Head of caudate nucleus (tissue), 42 donors: ENCODE results near the gene MEGF10.
A peak's percentile ranks its signal among the peaks of the same experiment; 100 is the strongest.
"Not testable (repeated sequence)": the region's sequence is repeated elsewhere in the genome, so short reads cannot be mapped to it uniquely, and the experiment has no call there.

Experiments used
- DNase-seq, 42 donors: peaks; one replicate each; pipeline versions ENCODE4 v3.0.0 to v3.0.0-alpha.2; 2020 to 2021; ENCODE audit warnings: mixed read lengths in 7 of 42
- intact Hi-C: fragments of 100-400 bp; cut with DNase I; formaldehyde crosslinking; loops from one replicate; pipeline ENCODE4 v1.15.0; 2022

The MEGF10 gene

GRCh38 chr5:127296321-127296720 lies 5.7 kb downstream of the MEGF10 start:
- intact Hi-C loops = no loop called here
- peak in 9 of 42 donors; percentile 33 to 77 (median 53) for DNase-seq

GRCh38 chr5:127296894-127297293 lies 6.3 kb downstream of the MEGF10 start:
- intact Hi-C loops = not testable (repeated sequence)

GRCh38 chr5:127297348-127298035 lies 6.9 kb downstream of the MEGF10 start:
- intact Hi-C loops = no loop called here
- no peak for DNase-seq

More at GRCh38 chr5:127296894-127297293, 6.3 kb downstream of the MEGF10 start:
- not testable (repeated sequence) for DNase-seq

- intact Hi-C loops = no loop called here
- DNase-seq = no peak
These were observed 7.4 kb downstream of the MEGF10 start for GRCh38 chr5:127298036-127298429.

- DNase-seq = peak; percentile 44 to 96 (median 88)
- intact Hi-C loops = no loop called here
These were observed 8.1 kb downstream of the MEGF10 start for GRCh38 chr5:127298656-127299055.

GRCh38 chr5:127299678-127300077 lies 9.1 kb downstream of the MEGF10 start:
- intact Hi-C loops = no loop called here
- peak in 11 of 42 donors; percentile 24 to 72 (median 49) for DNase-seq

GRCh38 chr5:127302509-127302908 lies 11.9 kb downstream of the MEGF10 start:
- intact Hi-C loops = no loop called here
- no peak for DNase-seq

GRCh38 chr5:127303404-127303803 lies 12.8 kb downstream of the MEGF10 start:
- DNase-seq = no peak
- intact Hi-C loops = no loop called here

- intact Hi-C loops = no loop called here
- DNase-seq = peak in 25 of 42 donors; percentile 26 to 86 (median 55)
These were observed 14.9 kb downstream of the MEGF10 start for GRCh38 chr5:127305493-127305892.

GRCh38 chr5:127306036-127306435 lies 15.4 kb downstream of the MEGF10 start:
- no peak for DNase-seq
- intact Hi-C loops = no loop called here

- intact Hi-C loops = no loop called here
- DNase-seq = peak in 13 of 42 donors; percentile 14 to 75 (median 45)
These were observed 16.1 kb downstream of the MEGF10 start for GRCh38 chr5:127306647-127307046.

GRCh38 chr5:127307868-127308267 lies 17.3 kb downstream of the MEGF10 start:
- intact Hi-C loops = no loop called here
- peak in 1 of 42 donors; percentile 51 for DNase-seq

GRCh38 chr5:127308325-127308724 lies 17.7 kb downstream of the MEGF10 start:
- DNase-seq, intact Hi-C loops: not testable (repeated sequence)

GRCh38 chr5:127308945-127309344 lies 18.3 kb downstream of the MEGF10 start:
- no peak for DNase-seq
- intact Hi-C loops = no loop called here

GRCh38 chr5:127311349-127311748 lies 20.8 kb downstream of the MEGF10 start:
- intact Hi-C loops = no loop called here
- no peak for DNase-seq

GRCh38 chr5:127311781-127312525 lies 21.4 kb downstream of the MEGF10 start:
- intact Hi-C loops = no loop called here
- peak in 6 of 42 donors; percentile 43 to 73 (median 52) for DNase-seq

GRCh38 chr5:127313379-127313778 lies 22.8 kb downstream of the MEGF10 start:
- intact Hi-C loops = no loop called here
- no peak for DNase-seq

GRCh38 chr5:127313847-127314473 lies 23.4 kb downstream of the MEGF10 start:
- DNase-seq = peak in 40 of 42 donors; percentile 54 to 93 (median 75)
- intact Hi-C loops = no loop called here

GRCh38 chr5:127316011-127316410 lies 25.4 kb downstream of the MEGF10 start:
- no peak for DNase-seq
- intact Hi-C loops = no loop called here

- DNase-seq, intact Hi-C loops: not testable (repeated sequence)
These were observed 26.8 kb downstream of the MEGF10 start for GRCh38 chr5:127317385-127317784.
